CD8-positive, alpha-beta memory T cell (primary cell): ENCODE results near the gene VWF. TPM values are rescaled to one million over a fixed set of nuclear protein-coding genes. Genes with fewer than 3 reads are reported as not detected.

Experiments
- CTCF ChIA-PET: fragments of 350-600 bp; sonication (Branson Sonifier 250); formaldehyde crosslinking; loops from one replicate; lab custom pipeline; 2021; ENCODE audit warnings: antibody characterized with exemption; lab: Charles Lee
- POLR2A ChIA-PET: fragments of 350-600 bp; sonication (Branson Sonifier 250); formaldehyde crosslinking; loops from one replicate; lab custom pipeline; 2021; ENCODE audit warnings: antibody characterized with exemption; lab: Charles Lee
- DNase-seq, 5 donors: peaks; one replicate each; pipeline versions ENCODE4 v3.0.0 to v3.0.0-alpha.2; 2020 to 2022; ENCODE audit warnings: mixed read lengths in 1 of 5
- H3K27ac ChIP-seq: one replicate; pipeline ENCODE4 v1.7.0; 2013; ENCODE audit warnings: low read depth, mild to moderate bottlenecking, low read length, moderate library complexity
- H3K27me3 ChIP-seq: 2 replicates; pipeline ENCODE4 v1.7.0; 2013; ENCODE audit warnings: low read length, mild to moderate bottlenecking; ENCODE audit not compliant: insufficient read depth, poor library complexity, severe bottlenecking
- H3K36me3 ChIP-seq: 2 replicates; pipeline ENCODE4 v1.7.0; 2013; ENCODE audit warnings: mild to moderate bottlenecking, low read length, moderate library complexity; ENCODE audit not compliant: insufficient read depth
- H3K4me1 ChIP-seq: 2 replicates; pipeline ENCODE4 v1.7.0; 2013; ENCODE audit warnings: mild to moderate bottlenecking, low read length, moderate library complexity; ENCODE audit not compliant: insufficient read depth
- H3K4me3 ChIP-seq: 2 replicates; pipeline ENCODE4 v1.7.0; 2013; ENCODE audit warnings: mild to moderate bottlenecking, low read length
- H3K9me3 ChIP-seq: 2 replicates; pipeline ENCODE4 v1.7.0; 2013; ENCODE audit warnings: mild to moderate bottlenecking, low read length
- H3K27ac Mint-ChIP-seq, 8 donors: one replicate each; pipeline ENCODE4 v1.8.0; 2020 to 2021; ENCODE audit warnings: mixed read lengths in 8 of 8, mild to moderate bottlenecking in 6 of 8, inconsistent platforms in 3 of 8, moderate library complexity in 3 of 8
- H3K27me3 Mint-ChIP-seq, 2 donors: one replicate each; pipeline ENCODE4 v1.8.0; 2020 to 2021; ENCODE audit warnings: mixed read lengths in 2 of 2, mild to moderate bottlenecking in 1 of 2, moderate library complexity in 1 of 2
- H3K36me3 Mint-ChIP-seq, 3 donors: one replicate each; pipeline ENCODE4 v1.8.0; 2020 to 2021; ENCODE audit warnings: mixed read lengths in 3 of 3, inconsistent platforms in 1 of 3, mild to moderate bottlenecking in 1 of 3
- H3K4me1 Mint-ChIP-seq, 3 donors: one replicate each; pipeline ENCODE4 v1.8.0; 2020 to 2021; ENCODE audit warnings: mixed read lengths in 3 of 3, inconsistent platforms in 1 of 3, mild to moderate bottlenecking in 1 of 3
- H3K4me3 Mint-ChIP-seq, 7 donors: one replicate each; pipeline ENCODE4 v1.8.0; 2020 to 2021; ENCODE audit warnings: mixed read lengths in 7 of 7, mild to moderate bottlenecking in 6 of 7, moderate library complexity in 4 of 7, inconsistent platforms in 2 of 7
- H3K9me3 Mint-ChIP-seq, 5 donors: one replicate each; pipeline ENCODE4 v1.8.0; 2020 to 2022; ENCODE audit warnings: mixed read lengths in 5 of 5, mild to moderate bottlenecking in 3 of 5, moderate library complexity in 2 of 5, inconsistent platforms in 1 of 5
- polyA plus RNA-seq: library from polyadenylated mRNA; unstranded; fragments of 300-500 nt; fragmentation: Illumina TruSeq; gene quantifications from one replicate; pipeline ENCODE4 v1.2.3, GENCODE V29; 2021
- total RNA-seq, 2 experiments: library from RNA; stranded (reverse); gene quantifications; one replicate each; pipeline ENCODE4 v1.2.3, GENCODE V29; 2021

Gene VWF
- total and polyA plus RNA-seq, 3 experiments from 2014 or later, result 0.02 TPM; not detected in 2

GRCh38 chr12:5904441-5904840, 220.0 kb downstream of the VWF start:
- no peak for DNase-seq
- H3K4me1 Mint-ChIP-seq, result no peaks in the 10 kb centered on the region
- peaks cover 6 to 28% of the 10 kb centered on the region in 2 donors for H3K27me3 Mint-ChIP-seq

DNA sequence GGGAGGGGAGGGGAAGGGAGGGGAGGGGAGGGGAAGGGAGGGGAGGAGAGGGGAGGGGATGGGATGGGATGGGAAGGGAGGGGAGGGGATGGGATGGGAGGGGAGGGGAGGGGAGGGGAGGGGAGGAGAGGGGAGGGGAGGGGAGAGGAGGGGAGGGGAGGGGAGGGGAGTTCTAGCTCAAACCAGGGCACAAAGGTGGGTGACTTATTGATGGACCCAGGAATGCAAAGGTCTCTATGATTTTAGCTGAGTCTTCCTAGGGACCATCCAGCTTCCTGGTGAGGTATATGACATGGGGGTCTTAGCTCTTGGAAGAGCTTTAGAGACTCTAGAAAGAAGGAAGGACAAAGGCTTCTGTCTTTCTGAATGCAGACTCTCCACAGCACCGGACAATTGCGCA, 221.7 kb downstream of the VWF start:
- H3K4me3 ChIP-seq, result no peak overlapping the region
- no peaks in the 10 kb centered on the region for H3K4me1 Mint-ChIP-seq
- no peak overlapping the region for H3K27ac ChIP-seq
- no peaks in the 10 kb centered on the region for H3K4me1 ChIP-seq
- H3K27me3 Mint-ChIP-seq, result peaks cover 13 to 25% of the 10 kb centered on the region in 2 donors
- H3K27me3 ChIP-seq, result no peaks in the 10 kb centered on the region
- CTCF ChIA-PET, result no interaction called here
- H3K36me3 ChIP-seq, result no peaks in the 10 kb centered on the region
- no peak for DNase-seq
- H3K4me3 Mint-ChIP-seq, result no peak overlapping the region
- no peaks in the 10 kb centered on the region for H3K9me3 ChIP-seq
- no peaks in the 10 kb centered on the region for H3K36me3 Mint-ChIP-seq
- H3K9me3 Mint-ChIP-seq, result peaks cover 0 to 2% (median 0%) of the 10 kb centered on the region in 5 donors
- no peak overlapping the region for H3K27ac Mint-ChIP-seq
- POLR2A ChIA-PET, result no interaction called here

More at GRCh38 chr12:5904441-5904840, 220.0 kb downstream of the VWF start:
- no peak overlapping the region for H3K27ac ChIP-seq
- H3K36me3 ChIP-seq, result no peaks in the 10 kb centered on the region
- no peaks in the 10 kb centered on the region for H3K27me3 ChIP-seq
- Mint-ChIP-seq H3K9me3 (peaks cover 0 to 2% (median 0%) of the 10 kb centered on the region in 5 donors), H3K36me3 (no peaks in the 10 kb centered on the region), H3K4me3 (no peak overlapping the region), H3K27ac (no peak overlapping the region)
- H3K4me3 ChIP-seq, result no peak overlapping the region
- no peaks in the 10 kb centered on the region for H3K9me3 ChIP-seq
- POLR2A ChIA-PET, result no interaction called here
- CTCF ChIA-PET, result no interaction called here
- no peaks in the 10 kb centered on the region for H3K4me1 ChIP-seq

GRCh38 chr12:5901416-5901815, 223.1 kb downstream of the VWF start:
- CTCF ChIA-PET, result no interaction called here

DNA sequence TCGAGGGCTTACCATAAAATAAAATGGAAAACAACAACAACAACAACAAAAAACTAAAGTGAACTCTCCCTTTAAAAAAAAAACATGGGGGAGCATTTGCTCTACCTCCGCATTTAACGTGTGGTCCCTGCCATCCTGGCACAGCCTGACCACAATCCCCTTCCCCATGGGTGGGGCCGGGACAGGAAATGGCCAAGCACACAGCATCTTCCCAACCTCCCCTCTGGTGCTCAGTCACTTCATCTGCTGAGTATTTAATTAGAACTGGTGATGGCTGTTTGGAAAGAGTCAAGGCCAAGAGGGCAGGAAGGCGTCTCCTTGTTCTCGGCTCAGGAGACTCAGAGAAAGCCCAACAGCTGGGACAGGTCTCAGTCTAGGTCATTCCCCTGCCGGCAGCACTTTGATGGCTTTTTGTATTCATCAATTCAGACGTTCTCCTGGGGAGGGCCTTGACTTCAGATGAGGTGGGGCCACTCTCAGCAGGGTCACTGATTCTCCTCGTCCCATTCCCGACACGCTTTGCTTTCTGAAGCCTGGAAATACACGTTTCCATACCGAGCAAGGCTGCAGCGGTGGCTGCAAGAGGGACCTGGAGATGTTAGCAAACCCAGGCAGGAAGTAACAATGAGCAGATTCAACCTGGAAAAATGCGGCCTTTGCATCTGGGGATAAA, 223.8 kb downstream of the VWF start:
- H3K27ac ChIP-seq, result no peak overlapping the region
- Mint-ChIP-seq H3K9me3 (peaks cover 0 to 2% (median 0%) of the 10 kb centered on the region in 5 donors), H3K27me3 (peaks cover 13 to 42% of the 10 kb centered on the region in 2 donors), H3K4me3 (no peak overlapping the region), H3K27ac (no peak overlapping the region), H3K4me1 (no peaks in the 10 kb centered on the region), H3K36me3 (no peaks in the 10 kb centered on the region)
- no peaks in the 10 kb centered on the region for H3K4me1 ChIP-seq
- no peaks in the 10 kb centered on the region for H3K9me3 ChIP-seq
- no peak for DNase-seq
- no peak overlapping the region for H3K4me3 ChIP-seq
- CTCF ChIA-PET, result no interaction called here
- no peaks in the 10 kb centered on the region for H3K27me3 ChIP-seq
- no peaks in the 10 kb centered on the region for H3K36me3 ChIP-seq
- POLR2A ChIA-PET, result no interaction called here

More at GRCh38 chr12:5901416-5901815, 223.1 kb downstream of the VWF start:
- Mint-ChIP-seq H3K27ac (peak overlapping the region in 1 of 8 donors; percentile 16), H3K27me3 (peaks cover 13 to 38% of the 10 kb centered on the region in 2 donors), H3K4me3 (no peak overlapping the region), H3K9me3 (peaks cover 0 to 2% (median 0%) of the 10 kb centered on the region in 5 donors), H3K36me3 (no peaks in the 10 kb centered on the region), H3K4me1 (no peaks in the 10 kb centered on the region)
- Histone ChIP-seq H3K9me3 (no peaks in the 10 kb centered on the region), H3K4me3 (no peak overlapping the region), H3K4me1 (no peaks in the 10 kb centered on the region), H3K27me3 (no peaks in the 10 kb centered on the region), H3K36me3 (no peaks in the 10 kb centered on the region), H3K27ac (no peak overlapping the region)
- no peak for DNase-seq
- POLR2A ChIA-PET, result no interaction called here

DNA sequence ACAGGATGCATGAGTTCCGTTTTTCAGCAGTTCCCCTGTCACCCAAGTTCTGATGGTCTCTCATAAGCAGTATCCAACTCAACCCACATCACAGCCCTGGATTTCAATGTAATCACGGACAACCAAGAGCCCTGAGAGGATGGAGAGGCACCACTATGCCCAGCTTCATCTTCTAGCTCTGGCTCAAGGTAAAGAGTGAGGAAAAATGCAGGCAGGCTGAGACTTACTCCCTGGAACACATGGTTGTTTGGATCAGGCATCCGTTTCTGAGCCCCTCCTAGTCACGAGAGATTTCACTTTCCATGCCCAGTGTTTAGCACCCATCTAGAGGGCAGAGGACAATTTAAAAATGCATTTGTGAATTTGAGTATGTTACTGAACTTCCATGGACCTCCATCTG, 224.4 kb downstream of the VWF start:
- H3K27me3 ChIP-seq, result no peaks in the 10 kb centered on the region
- H3K27ac ChIP-seq, result no peak overlapping the region
- no peak overlapping the region for H3K4me3 Mint-ChIP-seq
- CTCF ChIA-PET, result no interaction called here
- no peak for DNase-seq
- H3K36me3 Mint-ChIP-seq, result no peaks in the 10 kb centered on the region
- H3K27ac Mint-ChIP-seq, result no peak overlapping the region
- H3K9me3 ChIP-seq, result no peaks in the 10 kb centered on the region
- H3K9me3 Mint-ChIP-seq, result peaks cover 0 to 2% (median 0%) of the 10 kb centered on the region in 5 donors
- peaks cover 16 to 43% of the 10 kb centered on the region in 2 donors for H3K27me3 Mint-ChIP-seq
- no peak overlapping the region for H3K4me3 ChIP-seq
- H3K4me1 ChIP-seq, result no peaks in the 10 kb centered on the region
- no peaks in the 10 kb centered on the region for H3K36me3 ChIP-seq
- POLR2A ChIA-PET, result no interaction called here
- no peaks in the 10 kb centered on the region for H3K4me1 Mint-ChIP-seq

- no peaks in the 10 kb centered on the region for H3K9me3 ChIP-seq
- DNase-seq, result no peak
- Mint-ChIP-seq H3K27me3 (peaks cover 19 to 46% of the 10 kb centered on the region in 2 donors), H3K4me3 (no peak overlapping the region), H3K9me3 (peaks cover 0 to 6% (median 0%) of the 10 kb centered on the region in 5 donors), H3K27ac (no peak overlapping the region), H3K4me1 (no peaks in the 10 kb centered on the region), H3K36me3 (no peaks in the 10 kb centered on the region)
- H3K4me1 ChIP-seq, result no peaks in the 10 kb centered on the region
- ChIA-PET CTCF (no interaction called here), POLR2A (no interaction called here)
- no peaks in the 10 kb centered on the region for H3K36me3 ChIP-seq
- no peak overlapping the region for H3K27ac ChIP-seq
- H3K27me3 ChIP-seq, result no peaks in the 10 kb centered on the region
- no peak overlapping the region for H3K4me3 ChIP-seq
Observed at GRCh38 chr12:5899675-5900074, 224.8 kb downstream of the VWF start.

DNA sequence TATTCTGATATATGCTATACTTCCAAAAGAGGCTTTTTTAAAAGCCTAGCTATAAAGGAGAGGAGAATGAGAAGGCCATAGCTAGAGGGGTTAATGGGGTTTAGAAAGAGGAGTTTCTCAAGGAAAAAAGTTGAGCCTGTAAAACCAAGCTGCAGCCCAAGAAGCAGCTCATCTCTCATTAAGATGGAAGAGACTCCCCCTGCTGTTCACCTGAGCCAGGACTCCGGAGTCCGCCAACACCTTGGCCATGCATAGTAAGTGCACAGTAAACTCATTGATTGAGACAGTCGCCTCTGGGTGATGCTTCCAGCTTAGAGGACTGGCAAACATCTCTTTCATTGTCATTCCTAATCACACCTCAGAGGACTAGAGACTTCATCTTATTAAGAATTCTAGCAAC, 225.6 kb downstream of the VWF start:
- H3K36me3 Mint-ChIP-seq, result no peaks in the 10 kb centered on the region
- DNase-seq, result no peak
- no peak overlapping the region for H3K27ac ChIP-seq
- H3K4me3 Mint-ChIP-seq, result no peak overlapping the region
- peaks cover 16 to 46% of the 10 kb centered on the region in 2 donors for H3K27me3 Mint-ChIP-seq
- H3K36me3 ChIP-seq, result no peaks in the 10 kb centered on the region
- H3K9me3 ChIP-seq, result no peaks in the 10 kb centered on the region
- CTCF ChIA-PET, result no interaction called here
- POLR2A ChIA-PET, result no interaction called here
- H3K4me1 Mint-ChIP-seq, result no peaks in the 10 kb centered on the region
- peaks cover 0 to 9% (median 0%) of the 10 kb centered on the region in 5 donors for H3K9me3 Mint-ChIP-seq
- H3K27ac Mint-ChIP-seq, result no peak overlapping the region
- H3K4me3 ChIP-seq, result no peak overlapping the region
- no peaks in the 10 kb centered on the region for H3K27me3 ChIP-seq
- H3K4me1 ChIP-seq, result no peaks in the 10 kb centered on the region
